Osteoblast (primary cell): ENCODE results near the gene GPX4. TPM values are rescaled to one million over a fixed set of nuclear protein-coding genes. Genes with fewer than 3 reads are reported as not detected.

ENCODE experiments used
- DNase-seq: peaks from one replicate; pipeline ENCODE4 v3.0.0; 2011; ENCODE audit warnings: low spot score, mixed read lengths; ENCODE audit not compliant: insufficient read length; ENCODE audit errors: missing footprints
- H2AFZ ChIP-seq: 2 replicates; pipeline ENCODE4 v1.6.0; 2011; ENCODE audit warnings: mild to moderate bottlenecking, low read length
- H3K27ac ChIP-seq: 2 replicates; pipeline ENCODE4 v1.5.1; 2011; ENCODE audit warnings: mild to moderate bottlenecking, low read depth, low read length, moderate library complexity
- H3K27me3 ChIP-seq: 2 replicates; pipeline ENCODE4 v1.6.0; 2012; ENCODE audit warnings: mild to moderate bottlenecking, control low read depth, inconsistent platforms, low read length, moderate library complexity; ENCODE audit not compliant: insufficient read depth
- H3K36me3 ChIP-seq: 2 replicates; pipeline ENCODE4 v1.5.1; 2011; ENCODE audit warnings: mild to moderate bottlenecking, low read length, control low read depth, moderate library complexity; ENCODE audit not compliant: insufficient read depth
- H3K4me1 ChIP-seq: 2 replicates; pipeline ENCODE4 v1.5.1; 2011; ENCODE audit warnings: mild to moderate bottlenecking, low read length, control low read depth, moderate library complexity; ENCODE audit not compliant: insufficient read depth
- H3K4me2 ChIP-seq: 2 replicates; pipeline ENCODE4 v1.6.0; 2011; ENCODE audit warnings: mild to moderate bottlenecking, low read length; ENCODE audit not compliant: insufficient read depth
- H3K4me3 ChIP-seq: fragments of 200-600 bp; sonication (generic); 3 replicates; pipeline ENCODE4 v1.5.1; 2012; ENCODE audit warnings: mild to moderate bottlenecking, low read length, inconsistent platforms; ENCODE audit not compliant: insufficient read depth
- H3K79me2 ChIP-seq: 2 replicates; pipeline ENCODE4 v1.6.0; 2012; ENCODE audit warnings: mild to moderate bottlenecking, low read length, control low read depth, inconsistent platforms; ENCODE audit not compliant: insufficient read depth
- H3K9me3 ChIP-seq: 2 replicates; pipeline ENCODE4 v1.5.1; 2011; ENCODE audit warnings: low read depth, low read length, control low read depth
- H4K20me1 ChIP-seq: 2 replicates; pipeline ENCODE4 v1.6.0; 2012; ENCODE audit warnings: mild to moderate bottlenecking, low read length, control low read depth; ENCODE audit not compliant: insufficient read depth
- total RNA-seq: library from RNA; depleted of rRNA; stranded (reverse); fragments of >200 nt; gene quantifications from 2 replicates; pipeline ENCODE4 v1.2.3, GENCODE V29; 2012
- TF ChIP-seq, protein P1 (sequence below): IDR thresholded peaks from 2 replicates; pipeline ENCODE4 v1.5.1; 2011; ENCODE audit warnings: mild to moderate bottlenecking, low read depth, low read length, moderate library complexity; ENCODE audit errors: extremely low read depth

The GPX4 gene
- total RNA-seq, 1 donor = 515 TPM

DNA sequence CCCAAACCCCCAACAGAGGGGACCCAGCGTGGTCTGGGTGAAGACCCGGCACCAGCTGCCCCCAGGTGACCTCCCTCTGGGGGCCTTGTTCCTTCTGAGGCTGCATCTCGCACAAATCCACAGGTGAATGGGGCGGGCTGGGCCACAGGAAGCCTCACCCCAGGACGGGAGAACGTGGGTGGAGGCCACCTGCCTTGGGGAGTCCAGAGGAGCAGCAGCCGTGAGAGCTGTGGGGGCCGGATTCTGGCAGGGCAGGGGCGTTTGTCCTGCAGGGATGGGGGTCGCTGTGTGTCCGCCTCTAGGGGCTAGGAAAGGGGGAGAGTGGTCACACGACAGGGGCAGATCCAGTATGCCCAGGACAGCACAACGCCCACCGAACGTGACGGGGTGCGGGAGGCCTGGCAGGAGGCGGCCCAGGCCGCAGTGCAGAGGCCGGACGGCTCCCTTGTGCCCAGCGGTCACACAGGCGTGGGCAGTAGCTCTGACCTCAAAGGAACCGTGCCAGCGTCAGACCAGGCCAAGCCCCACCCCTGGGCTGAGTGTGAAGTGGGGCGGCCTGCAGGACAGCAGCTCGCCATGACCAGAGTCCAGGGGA, 15.3 kb upstream of the GPX4 start:
- Histone ChIP-seq H3K79me2 (peaks cover 15% of the 10 kb centered on the region), H3K27ac (no peak overlapping the region), H2AFZ (no peak overlapping the region), H3K4me3 (no peak overlapping the region), H3K27me3 (no peaks in the 10 kb centered on the region), H3K4me1 (no peaks in the 10 kb centered on the region), H3K4me2 (no peak overlapping the region), H3K9me3 (no peaks in the 10 kb centered on the region), H3K36me3 (peaks cover 21% of the 10 kb centered on the region), H4K20me1 (peaks cover 15% of the 10 kb centered on the region)
- TF ChIP-seq, protein P1, sequence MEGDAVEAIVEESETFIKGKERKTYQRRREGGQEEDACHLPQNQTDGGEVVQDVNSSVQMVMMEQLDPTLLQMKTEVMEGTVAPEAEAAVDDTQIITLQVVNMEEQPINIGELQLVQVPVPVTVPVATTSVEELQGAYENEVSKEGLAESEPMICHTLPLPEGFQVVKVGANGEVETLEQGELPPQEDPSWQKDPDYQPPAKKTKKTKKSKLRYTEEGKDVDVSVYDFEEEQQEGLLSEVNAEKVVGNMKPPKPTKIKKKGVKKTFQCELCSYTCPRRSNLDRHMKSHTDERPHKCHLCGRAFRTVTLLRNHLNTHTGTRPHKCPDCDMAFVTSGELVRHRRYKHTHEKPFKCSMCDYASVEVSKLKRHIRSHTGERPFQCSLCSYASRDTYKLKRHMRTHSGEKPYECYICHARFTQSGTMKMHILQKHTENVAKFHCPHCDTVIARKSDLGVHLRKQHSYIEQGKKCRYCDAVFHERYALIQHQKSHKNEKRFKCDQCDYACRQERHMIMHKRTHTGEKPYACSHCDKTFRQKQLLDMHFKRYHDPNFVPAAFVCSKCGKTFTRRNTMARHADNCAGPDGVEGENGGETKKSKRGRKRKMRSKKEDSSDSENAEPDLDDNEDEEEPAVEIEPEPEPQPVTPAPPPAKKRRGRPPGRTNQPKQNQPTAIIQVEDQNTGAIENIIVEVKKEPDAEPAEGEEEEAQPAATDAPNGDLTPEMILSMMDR = no peak
- no peak for DNase-seq

DNA sequence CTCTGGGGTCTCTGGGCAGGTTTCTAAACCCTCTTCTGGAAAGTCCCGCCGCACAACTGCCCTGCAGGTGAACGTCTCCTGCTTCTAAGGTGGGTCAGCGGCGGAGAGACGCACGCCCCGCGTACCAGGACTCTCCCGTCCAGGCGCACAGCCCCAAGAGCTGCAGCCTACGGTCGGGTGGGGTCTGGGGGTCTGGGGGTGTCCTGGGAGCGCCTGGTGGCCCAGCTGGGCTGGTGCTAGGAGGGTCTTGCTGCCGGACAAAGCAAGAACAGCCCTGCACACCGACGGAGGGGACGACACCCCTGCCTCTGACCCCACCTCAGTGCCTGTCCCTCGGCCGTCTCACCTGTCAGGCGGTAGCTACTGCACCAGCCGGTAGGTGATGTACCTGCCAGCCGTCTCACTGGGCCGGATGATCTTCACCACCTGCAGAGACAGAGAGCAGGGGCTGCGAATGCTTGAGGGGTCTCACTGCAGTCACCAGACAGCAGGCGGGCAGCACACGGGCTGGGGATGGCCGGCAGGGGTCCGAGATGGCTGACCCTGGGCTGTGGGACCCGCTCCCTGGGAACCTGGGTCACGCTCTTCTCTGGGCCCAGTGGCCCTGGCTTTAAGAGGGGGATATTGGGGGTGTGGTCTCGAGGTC, 14.5 kb upstream of the GPX4 start:
- Histone ChIP-seq H3K27me3 (no peaks in the 10 kb centered on the region), H3K4me2 (no peak overlapping the region), H3K4me3 (no peak overlapping the region), H2AFZ (no peak overlapping the region), H3K27ac (no peak overlapping the region), H3K79me2 (peaks cover 23% of the 10 kb centered on the region), H3K36me3 (peaks cover 21% of the 10 kb centered on the region), H3K4me1 (peaks cover 7% of the 10 kb centered on the region), H3K9me3 (no peaks in the 10 kb centered on the region), H4K20me1 (peaks cover 21% of the 10 kb centered on the region)
- TF ChIP-seq, protein P1 = no peak
- DNase-seq = no peak

DNA sequence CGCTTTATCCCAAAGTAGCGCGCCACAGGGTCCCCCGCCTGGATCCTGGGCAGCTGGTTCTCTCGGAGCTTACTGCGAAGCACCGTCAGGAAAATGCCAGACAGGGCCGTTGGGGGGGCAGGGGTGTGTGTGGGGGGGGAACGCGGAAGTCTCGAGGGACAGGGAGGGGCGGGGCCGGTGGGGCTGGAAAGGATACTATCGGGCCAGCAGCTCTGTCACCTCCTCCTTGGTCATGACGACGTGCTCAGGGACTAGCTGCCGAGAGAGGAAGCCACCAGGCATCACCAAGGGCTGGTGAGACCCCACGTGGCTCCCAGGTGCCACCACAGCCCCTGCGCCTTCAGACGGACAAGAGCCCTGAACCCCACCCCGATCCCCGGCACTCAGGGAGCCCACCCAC, 13.9 kb upstream of the GPX4 start:
- H3K27ac ChIP-seq = no peak overlapping the region
- no peak overlapping the region for H2AFZ ChIP-seq
- TF ChIP-seq, protein P1 = no peak
- DNase-seq = no peak
- H3K79me2 ChIP-seq = peaks cover 29% of the 10 kb centered on the region
- H3K4me1 ChIP-seq = peaks cover 10% of the 10 kb centered on the region
- H3K4me2 ChIP-seq = no peak overlapping the region
- peaks cover 21% of the 10 kb centered on the region for H3K36me3 ChIP-seq
- no peaks in the 10 kb centered on the region for H3K9me3 ChIP-seq
- H3K4me3 ChIP-seq = no peak overlapping the region
- no peaks in the 10 kb centered on the region for H3K27me3 ChIP-seq
- peaks cover 27% of the 10 kb centered on the region for H4K20me1 ChIP-seq

DNA sequence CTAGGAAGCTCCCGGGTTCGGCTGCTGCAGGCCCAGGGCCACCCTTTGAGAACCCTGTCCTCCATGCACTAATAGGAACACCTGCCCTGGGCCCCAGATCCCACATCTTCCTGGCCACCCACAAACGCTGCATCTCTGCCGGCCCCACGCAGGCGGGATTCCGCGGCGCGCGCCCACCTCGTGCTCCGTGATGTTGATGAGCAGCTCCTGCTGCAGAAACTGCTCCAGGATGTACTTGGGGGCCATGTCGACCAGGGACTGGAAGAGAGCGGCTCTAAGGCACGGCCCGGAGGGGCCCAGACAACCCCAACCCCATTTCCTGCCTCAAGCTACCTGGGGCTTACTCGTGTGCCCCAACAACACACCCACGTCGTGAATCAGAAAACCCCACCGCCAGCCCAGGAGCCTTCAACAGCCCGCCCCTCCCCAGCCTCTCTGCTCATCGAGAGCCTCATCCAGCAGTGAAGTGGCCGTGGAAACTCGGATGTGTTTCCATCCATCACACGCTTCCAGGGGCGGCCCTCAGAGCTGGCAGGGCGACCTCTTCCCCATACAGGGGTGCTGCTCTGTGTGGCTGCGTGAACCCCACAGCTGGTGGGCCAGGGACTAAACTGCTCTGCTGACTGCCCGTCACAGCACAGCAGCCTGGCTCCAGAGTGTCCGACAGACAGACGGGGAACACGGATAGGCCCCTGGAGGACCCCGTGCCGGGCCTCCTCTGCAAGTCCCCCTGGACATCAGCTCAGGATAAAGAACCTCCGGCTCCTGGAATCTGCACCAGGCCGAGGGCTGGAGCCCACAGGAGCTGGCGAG, 12.9 kb upstream of the GPX4 start:
- TF ChIP-seq, protein P1 = no peak
- Histone ChIP-seq H4K20me1 (peaks cover 27% of the 10 kb centered on the region), H3K27me3 (no peaks in the 10 kb centered on the region), H3K36me3 (peaks cover 21% of the 10 kb centered on the region), H3K9me3 (no peaks in the 10 kb centered on the region), H3K27ac (no peak overlapping the region), H3K4me2 (no peak overlapping the region), H3K4me1 (peaks cover 10% of the 10 kb centered on the region), H3K79me2 (peaks cover 32% of the 10 kb centered on the region), H2AFZ (no peak overlapping the region), H3K4me3 (no peak overlapping the region)
- no peak for DNase-seq
